CD4-positive, alpha-beta T cell treated with Interleukin-21 for 1 hour (primary cell): Measurements from ENCODE around the gene CACNA1F.

Source experiments
- DNase-seq: peaks from one replicate; pipeline ENCODE4 v3.0.0-alpha.2; 2020

CACNA1F gene

GRCh38 chrX:49193542-49193964 is 39.6 kb downstream of the CACNA1F start:
- DNase-seq = no peak

GRCh38 chrX:49192722-49193328 is 40.3 kb downstream of the CACNA1F start:
- peak; percentile 44 for DNase-seq

- DNase-seq = no peak
Observed at GRCh38 chrX:49191574-49192011, 41.5 kb downstream of the CACNA1F start.

- peak; percentile 95 for DNase-seq
Observed at GRCh38 chrX:49190821-49191573, 42.1 kb downstream of the CACNA1F start.

- DNase-seq = no peak
Observed at GRCh38 chrX:49189606-49190005, 43.5 kb downstream of the CACNA1F start.

GRCh38 chrX:49188468-49189076 is 44.6 kb downstream of the CACNA1F start:
- DNase-seq = no peak

- no peak for DNase-seq
Observed at GRCh38 chrX:49187526-49187925, 45.6 kb downstream of the CACNA1F start.

- DNase-seq = no peak
Observed at GRCh38 chrX:49187028-49187394, 46.1 kb downstream of the CACNA1F start.

GRCh38 chrX:49186125-49187027 is 46.8 kb downstream of the CACNA1F start, which contains the start of gene PRICKLE3:
TSS of gene PRICKLE3 (minus strand) at chrX:49186373. CDS start at chrX:49186297, 76 bp downstream.
- peak; percentile 74 for DNase-seq

- peak; percentile 42 for DNase-seq
Observed at GRCh38 chrX:49184294-49185281, 48.6 kb downstream of the CACNA1F start.

- no peak for DNase-seq
Observed at GRCh38 chrX:49183701-49184281, 49.3 kb downstream of the CACNA1F start.

- DNase-seq = no peak
Observed at GRCh38 chrX:49179358-49179757, 53.8 kb downstream of the CACNA1F start.

GRCh38 chrX:49178537-49178936 is 54.6 kb downstream of the CACNA1F start:
- DNase-seq = no peak

- DNase-seq = no peak
Observed at GRCh38 chrX:49177873-49178480, 55.2 kb downstream of the CACNA1F start.

- DNase-seq = peak; percentile 36
Observed at GRCh38 chrX:49177338-49177833, 55.8 kb downstream of the CACNA1F start.

GRCh38 chrX:49176421-49177326 is 56.5 kb downstream of the CACNA1F start:
- DNase-seq = no peak

- no peak for DNase-seq
Observed at GRCh38 chrX:49175435-49176274, 57.5 kb downstream of the CACNA1F start.

GRCh38 chrX:49174723-49175122 is 58.4 kb downstream of the CACNA1F start:
- no peak for DNase-seq
